RPMI8226 (cell line): ENCODE measurements around the gene BMP3.

Source experiments
- DNase-seq: peaks from one replicate; pipeline ENCODE4 v3.0.0-alpha.2; 2015

BMP3 gene

DNA sequence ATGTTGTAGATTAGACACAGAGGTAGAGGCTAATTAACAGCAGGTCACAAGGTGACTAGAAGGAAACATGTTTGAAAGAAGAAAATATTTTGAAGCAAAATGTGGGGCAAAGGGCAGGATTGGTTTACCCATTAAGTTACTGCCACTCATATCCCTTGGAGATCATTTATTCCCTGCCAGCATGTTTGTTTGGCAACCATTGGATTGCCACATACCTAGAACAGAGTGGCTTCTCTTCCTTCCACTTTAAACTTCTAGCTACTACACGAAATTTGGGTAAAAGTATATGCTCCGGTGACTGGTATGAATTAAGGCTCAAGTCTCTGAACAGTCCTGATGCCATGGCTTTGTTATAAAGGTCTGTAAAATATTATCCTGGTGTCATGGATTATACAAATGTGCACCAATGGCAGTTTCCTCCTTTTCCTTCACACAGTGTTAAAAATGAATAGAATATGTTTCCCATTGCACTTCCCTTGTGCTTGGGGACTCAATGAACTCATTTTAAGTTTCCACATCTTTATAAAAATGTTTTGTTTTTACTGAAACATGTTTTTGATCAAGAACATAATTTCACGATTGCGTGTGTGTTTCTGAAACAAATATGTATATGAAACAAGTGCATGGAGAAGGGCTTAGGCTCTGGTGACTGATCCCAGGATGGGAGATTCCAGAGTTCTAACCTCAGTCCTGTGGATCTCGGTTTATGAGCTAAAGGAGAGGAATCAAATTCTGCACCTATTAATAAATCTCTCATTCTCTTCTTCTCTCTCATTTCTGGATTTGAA, 12.3 kb downstream of the BMP3 start:
- no peak for DNase-seq

DNA sequence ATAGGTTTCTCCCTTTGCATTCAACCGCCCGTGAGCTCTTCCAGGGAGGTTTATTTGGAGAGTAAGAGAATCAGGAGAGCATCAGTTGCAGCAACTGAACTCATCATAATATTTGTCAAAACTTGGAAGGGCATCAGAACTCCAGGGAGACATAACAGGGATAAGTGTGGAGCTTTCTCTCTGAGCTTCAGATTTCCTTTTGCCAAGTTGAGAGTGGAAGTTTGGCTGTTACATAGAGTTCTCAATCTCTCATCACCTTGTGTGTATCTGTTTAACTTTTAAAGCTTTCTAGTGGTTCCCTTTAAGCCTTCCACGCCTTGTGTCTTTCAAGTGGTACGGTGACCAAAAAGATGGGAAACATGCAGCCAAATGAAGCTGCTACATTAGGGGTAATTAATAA, 18.8 kb downstream of the BMP3 start:
- no peak for DNase-seq

DNA sequence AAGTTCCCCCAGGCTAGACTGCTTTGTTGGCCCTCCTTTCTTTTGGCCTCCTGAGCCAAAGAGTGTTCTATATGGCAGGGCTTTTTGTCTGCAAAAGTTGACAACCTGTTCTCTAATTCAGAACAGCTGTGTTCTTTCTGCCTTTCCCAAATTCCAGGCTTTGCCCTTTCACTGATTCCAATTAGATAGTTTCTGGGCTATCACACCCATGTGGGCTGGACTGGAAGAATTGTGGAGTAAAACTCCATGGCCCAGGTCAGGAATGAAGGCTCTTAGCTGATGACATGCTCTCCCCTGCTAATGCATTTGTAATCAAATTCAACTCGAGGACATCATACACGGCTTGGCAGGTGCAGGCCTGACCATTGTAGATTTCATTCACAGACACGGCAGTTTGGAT, 19.4 kb downstream of the BMP3 start:
- DNase-seq, result no peak

DNA sequence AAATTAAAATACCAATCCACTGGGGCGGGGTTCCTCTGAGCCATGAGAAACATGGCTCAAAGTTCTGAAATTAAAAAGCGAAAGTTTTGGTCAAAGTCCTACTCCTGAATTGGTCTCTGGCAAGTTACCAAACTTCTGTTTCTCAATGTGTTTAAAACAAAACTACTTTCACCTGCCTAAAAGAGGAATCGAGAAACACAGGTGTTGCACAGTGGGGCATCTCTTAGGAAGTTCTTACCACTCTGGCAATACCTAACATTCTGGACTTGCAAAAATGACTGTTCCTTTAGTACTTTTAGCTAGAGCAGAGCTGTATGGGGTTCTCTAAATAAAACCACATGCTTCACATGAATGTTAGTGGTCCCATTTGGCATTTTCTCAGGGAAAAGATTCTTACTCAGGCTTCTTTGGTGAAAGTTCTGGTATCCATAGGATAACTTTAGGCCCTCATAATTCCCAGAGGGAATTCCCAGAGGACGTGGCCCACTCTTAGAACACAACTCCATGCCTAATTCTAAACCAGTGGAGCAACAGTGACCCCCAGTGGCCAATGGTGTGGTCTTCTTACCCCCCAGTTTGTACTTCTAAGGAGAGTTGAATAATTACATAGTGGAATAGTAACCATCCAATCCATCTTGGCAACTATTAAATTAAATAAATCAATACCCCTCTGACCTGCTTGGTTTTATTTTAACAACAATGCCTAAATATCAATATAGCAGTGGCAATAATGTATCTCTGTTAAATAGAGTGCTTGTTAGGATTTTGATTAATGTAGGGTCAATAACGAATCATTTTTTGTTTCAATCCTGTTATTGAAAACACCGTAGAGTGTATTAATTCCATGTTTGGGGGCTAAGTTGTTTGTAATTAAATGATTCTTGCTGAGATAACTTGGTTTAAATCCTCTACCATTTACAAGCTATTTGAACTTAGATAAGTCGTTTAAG, 21.9 kb downstream of the BMP3 start:
- DNase-seq, result peak; percentile 40

DNA sequence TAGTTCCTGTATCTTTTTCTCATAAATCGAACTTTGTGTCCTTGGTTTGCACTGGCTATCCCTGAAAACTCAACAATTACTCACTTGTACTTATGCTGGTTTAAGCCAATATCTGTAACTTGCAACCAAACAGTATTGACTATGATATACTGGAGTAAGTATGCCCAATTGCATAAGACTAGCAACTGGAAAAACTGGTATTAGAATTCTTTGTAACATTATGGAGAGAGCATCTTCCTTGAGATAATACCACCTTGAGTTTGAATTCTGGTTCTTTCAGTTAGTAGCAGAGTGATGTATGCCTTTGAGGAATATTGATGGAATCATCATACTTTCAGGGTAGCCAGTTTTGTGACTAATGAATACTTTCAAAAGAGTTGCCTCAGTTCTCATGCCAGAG, 28.1 kb downstream of the BMP3 start:
- no peak for DNase-seq

DNA sequence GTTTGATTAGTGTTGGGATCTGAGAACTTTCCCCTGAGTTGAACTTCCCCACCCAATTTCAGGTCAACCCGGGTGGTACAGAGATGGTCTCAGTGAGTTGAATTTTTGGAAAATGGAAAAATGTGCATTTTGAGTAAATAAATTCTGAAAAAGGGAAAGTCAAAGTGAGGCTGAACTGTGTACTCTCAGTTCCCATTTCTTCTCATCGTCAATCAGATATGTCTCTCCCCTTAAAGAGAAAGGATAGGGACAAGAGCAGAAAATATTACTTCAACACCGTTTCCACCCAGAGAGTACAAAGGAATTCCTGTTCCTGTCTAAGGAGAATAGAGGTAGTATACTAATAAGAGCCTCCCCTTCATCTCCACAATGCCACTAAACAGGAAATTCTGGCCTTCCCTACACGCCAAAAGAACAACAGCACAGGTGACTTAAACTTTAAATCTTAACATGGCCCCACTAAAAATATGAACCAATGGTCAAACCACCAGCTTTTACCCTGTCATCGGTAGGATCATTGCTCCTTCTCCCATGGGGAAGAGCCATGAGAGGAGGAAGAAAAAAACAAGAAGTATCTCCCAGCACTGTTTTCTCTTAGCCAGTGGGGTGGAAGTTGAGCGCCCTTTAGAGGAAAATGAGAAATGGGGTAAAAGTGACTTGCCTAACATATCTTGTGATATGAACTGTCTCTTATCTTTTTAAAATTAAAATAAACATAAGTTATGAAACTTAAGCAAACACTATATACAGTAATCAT, 30.3 kb downstream of the BMP3 start:
- no peak for DNase-seq

DNA sequence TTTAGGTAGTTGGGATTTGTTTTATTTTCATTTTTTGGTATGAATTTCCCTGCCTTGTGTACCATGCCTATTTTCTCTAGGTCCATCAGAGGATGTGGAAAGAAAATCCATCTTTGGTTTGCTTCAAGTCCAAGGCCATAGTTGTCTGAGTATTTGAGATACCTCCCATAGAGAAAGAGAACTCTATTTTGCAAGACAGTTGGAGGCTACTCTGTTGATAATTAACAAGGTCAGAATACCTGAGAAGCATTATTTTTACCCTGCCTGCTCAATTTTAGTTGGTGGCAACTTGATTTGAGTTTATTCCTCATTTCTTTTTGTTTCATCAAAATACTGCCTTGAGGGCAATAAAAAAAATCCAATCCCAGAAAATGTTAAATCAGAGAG, 30.8 kb downstream of the BMP3 start:
- DNase-seq, result no peak

DNA sequence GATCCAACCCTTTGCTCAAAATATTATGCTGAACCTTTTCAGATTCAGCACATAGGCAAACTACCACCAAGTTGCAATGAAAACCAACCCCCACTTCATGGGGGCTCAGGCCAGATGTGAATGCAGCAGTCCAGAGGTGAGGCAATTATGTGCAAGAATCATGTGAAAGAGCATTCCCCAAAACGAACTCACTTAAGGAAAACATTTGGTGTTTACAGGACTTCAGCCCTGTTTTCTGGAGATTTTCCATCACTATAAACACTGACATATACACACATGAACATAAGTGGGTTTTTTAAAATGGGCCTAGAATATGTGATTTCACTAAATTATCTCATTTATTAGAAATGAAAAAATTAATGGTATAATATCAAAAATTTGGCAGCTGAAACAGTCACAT, 31.5 kb downstream of the BMP3 start:
- no peak for DNase-seq

DNA sequence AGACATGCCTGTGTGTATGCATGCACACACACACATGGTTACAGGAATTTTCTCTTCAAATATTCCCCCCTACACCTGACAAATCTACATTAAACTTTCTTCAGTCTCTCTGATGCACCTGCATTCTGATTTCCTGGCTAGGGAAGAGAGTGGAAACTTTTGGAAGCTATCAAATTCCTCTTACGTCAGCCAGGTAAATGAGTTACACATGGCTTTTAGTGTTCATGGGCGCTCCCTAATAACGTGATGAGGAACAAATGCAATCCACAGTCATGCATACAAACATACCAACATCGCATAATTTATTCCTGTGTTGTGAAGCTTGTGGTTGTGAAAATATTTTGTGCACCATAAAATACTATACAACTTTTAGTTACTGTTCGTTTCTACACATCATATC, 34.9 kb downstream of the BMP3 start:
- DNase-seq, result no peak

DNA sequence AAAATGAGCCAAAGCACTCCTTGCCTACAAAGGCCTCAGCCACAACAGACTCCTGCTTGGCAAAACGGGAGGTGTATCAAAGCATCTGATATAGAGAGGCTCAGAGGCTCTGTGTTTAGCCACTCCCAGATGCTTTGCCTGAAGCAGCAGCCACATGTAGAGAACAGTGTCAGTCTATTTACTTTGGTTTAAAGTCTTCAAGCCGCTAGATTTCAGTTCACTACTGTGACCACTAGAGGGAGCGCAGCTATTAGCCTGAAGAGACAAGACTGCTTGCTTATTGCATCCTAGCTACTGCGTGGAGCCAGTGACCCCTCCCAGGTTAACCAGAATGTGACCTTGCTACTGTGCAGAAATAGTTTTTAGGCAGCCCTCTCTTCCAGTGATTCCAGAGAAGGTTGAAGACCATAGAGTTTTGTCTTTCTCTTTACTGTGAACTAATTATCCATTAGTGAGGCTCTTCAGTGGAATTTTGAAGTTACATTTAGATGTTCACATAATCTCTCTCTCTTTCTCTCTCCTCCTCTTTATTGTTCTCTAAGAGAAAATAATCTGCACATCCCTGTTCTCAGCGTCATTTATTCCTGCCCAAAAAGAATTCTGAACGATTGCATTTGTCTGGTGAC, 39.3 kb downstream of the BMP3 start:
- peak; percentile 75 for DNase-seq

DNA sequence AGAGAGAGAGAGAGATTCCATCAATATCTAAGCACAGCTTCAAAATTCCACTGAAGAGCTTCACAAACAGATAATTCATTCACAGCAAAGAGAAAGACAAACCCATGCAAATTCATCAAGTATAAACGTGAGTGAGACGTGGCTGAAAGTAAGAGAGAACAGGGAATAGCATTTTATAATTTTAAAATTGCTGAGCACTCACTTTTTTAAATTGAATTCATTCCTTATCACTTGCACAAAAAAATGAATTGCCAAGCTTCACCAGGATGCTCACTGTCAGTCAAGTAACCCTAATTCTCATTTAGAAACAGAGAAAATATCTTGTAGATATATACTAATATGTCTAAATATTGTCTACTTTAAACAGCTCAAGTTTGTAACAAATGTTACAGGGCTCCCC, 40.5 kb downstream of the BMP3 start:
- no peak for DNase-seq

DNA sequence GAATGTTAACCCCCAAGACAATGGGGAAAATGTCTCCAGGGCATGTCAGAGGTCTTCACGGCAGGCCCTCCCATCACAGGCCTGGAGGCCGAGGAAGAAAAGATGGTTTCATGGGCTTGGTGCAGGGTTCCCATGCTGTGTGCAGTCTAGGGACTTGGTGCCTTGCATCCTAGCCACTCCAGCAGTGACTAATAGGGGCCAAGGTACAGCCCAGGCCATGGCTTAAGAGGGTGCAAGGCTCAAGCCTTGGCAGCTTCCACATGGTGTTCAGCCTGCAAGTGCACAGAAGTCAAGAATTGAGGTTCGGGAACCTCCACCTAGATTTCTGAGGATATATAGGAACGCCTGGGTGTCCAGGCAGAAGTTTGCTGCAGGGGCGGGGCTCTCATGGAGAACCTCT, 50.6 kb downstream of the BMP3 start:
- no peak for DNase-seq

DNA sequence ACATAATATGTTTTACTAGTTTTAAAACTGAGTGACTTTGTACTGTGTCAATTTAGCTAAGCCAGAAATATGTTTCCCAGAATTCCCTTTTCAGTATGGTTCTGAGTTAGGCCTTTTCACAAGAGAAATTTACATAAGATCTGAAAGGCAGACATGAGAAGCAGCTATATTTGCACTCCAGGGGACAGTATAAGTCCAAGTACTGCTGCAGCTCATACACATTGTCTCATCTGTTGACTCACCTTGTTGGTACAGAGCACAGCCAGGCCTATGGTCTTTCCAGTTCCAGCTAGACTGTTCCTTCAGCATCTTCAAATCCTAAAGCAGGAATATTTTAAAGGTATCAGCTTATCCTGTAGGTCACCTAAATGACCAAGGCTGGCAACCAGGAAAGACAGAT, 53.5 kb downstream of the BMP3 start:
- DNase-seq, result no peak

DNA sequence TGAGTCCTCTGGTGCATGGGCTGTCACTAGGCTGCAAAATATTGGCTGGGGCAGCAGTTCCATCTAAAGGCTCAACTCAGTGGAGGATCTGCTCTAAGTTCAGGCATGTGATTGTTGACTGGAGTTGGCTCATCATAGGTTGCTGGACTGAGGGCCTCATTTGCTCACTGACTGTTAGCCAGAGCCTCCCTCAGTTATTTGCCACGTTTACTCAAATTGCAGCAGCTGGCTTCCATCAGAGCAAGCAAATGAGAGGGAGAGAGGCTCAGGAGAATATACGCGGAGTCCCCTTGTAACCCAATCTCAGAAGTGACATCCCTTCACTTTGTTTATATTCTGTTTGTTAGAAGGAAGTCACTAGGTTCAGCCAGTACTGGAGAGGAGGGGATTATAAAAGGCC, 54.1 kb downstream of the BMP3 start:
- no peak for DNase-seq

DNA sequence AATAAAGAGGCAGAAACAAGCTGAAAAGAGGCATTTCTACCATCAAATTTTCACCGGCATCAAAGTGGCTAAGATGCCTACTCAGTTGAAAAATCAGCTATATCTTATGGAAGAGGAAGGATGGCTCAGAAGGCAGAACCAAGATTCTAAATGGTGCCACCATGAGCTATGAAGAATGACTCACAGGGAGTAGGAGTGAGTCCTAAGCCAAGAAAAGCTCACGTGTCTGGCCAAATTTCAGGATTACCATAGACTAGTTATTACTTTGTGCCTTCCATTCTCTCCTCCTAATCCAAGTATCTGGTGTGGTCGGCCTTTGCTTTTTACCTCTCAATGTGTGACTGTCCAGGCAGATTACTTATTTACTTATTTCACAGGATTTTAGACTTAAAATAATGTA, 54.8 kb downstream of the BMP3 start:
- DNase-seq, result no peak

DNA sequence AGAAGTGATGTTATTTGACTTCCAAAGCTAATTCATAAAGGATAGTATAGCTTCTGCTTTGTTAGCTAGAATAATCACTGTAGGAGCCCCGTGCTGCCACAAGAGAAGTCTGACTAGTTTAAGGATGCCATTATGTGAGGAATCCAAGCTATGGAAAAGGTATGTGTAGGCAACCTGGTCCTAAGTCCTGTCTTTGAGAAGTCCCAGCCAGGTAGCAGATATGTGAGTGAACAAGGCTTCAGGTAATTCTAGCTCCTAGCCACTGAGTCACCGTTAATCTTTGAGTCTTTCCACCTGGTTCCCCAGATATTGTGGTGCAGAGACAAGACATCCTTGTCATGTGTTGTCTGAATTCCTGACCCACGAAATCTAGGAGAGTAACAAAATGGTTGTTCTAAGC, 55.5 kb downstream of the BMP3 start:
- DNase-seq, result no peak

DNA sequence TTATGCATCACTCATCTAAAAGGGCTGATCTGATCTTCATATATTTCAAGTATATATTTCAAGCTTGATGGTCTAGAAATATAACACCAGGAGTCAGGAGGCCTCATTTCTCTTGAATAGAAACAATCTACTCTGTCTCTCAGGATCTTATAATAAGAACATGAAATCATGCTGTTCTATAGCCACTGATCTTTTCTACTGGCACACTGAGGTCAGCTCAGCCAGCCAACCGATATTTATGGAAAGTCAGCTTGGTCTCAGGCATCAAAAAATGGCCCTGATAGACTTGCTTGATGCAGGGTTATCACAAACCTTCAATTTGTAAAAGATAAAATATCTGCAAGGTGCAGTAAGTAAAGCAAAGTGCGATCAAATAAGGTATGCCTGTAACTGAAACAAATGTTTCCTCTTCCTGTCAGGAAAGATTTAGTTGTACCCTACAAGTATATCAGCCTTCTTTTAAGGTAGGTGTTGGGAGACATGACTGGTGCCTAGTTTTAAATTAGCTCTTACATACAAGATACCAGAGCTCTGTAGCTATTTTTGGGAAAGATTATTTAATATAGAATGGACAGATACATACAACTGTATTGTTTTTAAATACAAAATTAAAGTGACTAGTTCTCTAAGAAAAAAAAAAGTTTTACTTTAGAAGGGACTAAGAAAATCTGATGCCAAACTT, 63.4 kb downstream of the BMP3 start:
- DNase-seq, result no peak

DNA sequence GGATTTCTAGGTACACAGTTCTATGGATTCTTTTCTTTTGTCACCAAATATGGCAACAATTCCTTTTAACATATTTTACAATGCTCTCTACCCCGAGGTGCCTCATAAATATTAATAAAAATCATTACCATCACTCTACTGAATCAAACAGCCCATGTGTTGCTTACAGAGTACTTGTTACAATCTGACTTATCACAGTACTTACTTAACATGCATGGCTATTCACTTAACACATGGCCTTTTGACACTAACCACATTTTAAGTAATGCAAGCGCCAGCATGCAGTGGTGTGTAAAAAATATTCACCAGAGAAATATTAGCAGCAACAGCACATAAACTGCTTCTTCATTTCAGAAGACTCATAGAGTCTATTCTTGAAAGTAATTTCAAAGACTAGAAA, 64.9 kb downstream of the BMP3 start:
- DNase-seq, result no peak

DNA sequence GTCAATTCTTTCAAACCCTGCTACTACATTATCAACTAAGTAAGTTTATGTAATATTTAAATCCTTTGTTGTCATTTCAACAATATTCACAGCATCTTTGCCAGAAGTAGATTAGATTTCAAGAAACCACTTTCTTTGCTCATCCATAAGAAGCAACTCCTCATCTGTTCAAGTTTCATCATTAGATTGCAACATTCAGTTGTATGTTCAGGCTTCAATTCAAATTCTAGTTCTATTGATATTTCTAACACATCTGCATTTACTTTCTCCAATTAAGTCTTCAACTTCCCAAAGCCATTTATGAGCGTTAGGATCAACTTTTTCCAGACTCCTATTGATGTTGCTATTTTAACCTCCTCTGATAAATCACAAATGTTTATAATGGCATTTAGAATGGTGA, 66.1 kb downstream of the BMP3 start:
- DNase-seq, result no peak

DNA sequence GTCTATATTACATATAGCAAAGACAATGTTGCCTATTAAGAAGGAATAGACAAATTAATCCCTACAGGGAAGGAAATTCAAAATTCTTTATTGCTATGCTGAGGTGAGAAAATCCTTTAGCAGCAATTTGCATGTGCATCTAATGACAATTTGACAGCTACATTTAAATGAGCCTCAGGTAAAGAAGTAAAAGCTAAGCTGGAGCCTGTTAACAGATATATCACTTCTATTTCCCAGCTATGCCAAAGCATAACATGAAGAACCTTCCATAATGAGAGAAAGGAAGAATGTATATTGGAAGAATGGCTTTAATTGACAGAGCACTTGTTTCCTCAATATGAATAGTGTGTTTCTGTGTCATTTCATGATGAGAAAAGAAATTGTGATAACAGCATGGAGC, 71.6 kb downstream of the BMP3 start:
- no peak for DNase-seq

DNA sequence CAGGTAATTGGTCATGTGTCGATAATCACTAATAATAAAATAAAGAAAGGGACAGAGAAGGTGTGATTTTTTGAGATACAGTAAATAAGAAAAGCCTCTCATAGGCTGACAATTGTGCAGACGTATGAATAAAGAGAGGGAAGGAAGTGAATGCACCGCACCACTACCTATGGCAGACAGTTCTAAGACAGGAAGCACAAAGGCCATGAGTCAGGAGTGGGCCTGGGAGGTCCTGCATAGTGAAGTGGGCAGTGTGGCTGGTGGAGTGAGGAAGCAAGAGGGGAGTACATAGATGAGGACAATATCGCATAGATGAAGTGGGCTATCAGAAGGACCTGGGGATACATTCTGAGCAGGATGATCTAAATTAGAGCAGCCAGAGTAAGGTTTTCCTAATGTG, 75.6 kb downstream of the BMP3 start:
- DNase-seq, result no peak
